ENCODE measurements around the gene NOL4L. TPM values are rescaled to one million over a fixed set of nuclear protein-coding genes. Genes with fewer than 3 reads are reported as not detected.

NOL4L gene
- 9.3 to 12.8 TPM (median 12.7 TPM) in 5 replicates for total RNA-seq (2022; extraction: Qiagen RNA extraction)

GRCh38 chr20:32585011-32585585 is at the start of gene NOL4L:
Gene NOL4L, minus strand, starts transcription at chr20:32585333. Its CDS starts 443 bp downstream, at chr20:32584890.

Other genes with a start within 250 kb of the NOL4L start
- gene ASXL1, start 227.0 kb downstream of the NOL4L start, total RNA-seq (2022; extraction: Qiagen RNA extraction) = 27.4 to 32.5 TPM (median 32.2 TPM) in 5 replicates
- gene C20orf203, start 88.6 kb upstream of the NOL4L start, total RNA-seq (2022; extraction: Qiagen RNA extraction) = not detected in 5 replicates
- gene COMMD7, start 158.1 kb upstream of the NOL4L start, total RNA-seq (2022; extraction: Qiagen RNA extraction) = 56.1 to 62.0 TPM (median 58.6 TPM) in 5 replicates
- 3.3 to 4.6 TPM (median 4.2 TPM) in 5 replicates for gene DNMT3B, start 177.1 kb upstream of the NOL4L start, total RNA-seq (2022; extraction: Qiagen RNA extraction)
- 132 to 157 TPM (median 143 TPM) in 5 replicates for gene MAPRE1, start 234.6 kb upstream of the NOL4L start, total RNA-seq (2022; extraction: Qiagen RNA extraction)